A673 (cell line): ENCODE results near the gene ZER1. TPM values are rescaled to one million over a fixed set of nuclear protein-coding genes. Genes with fewer than 3 reads are reported as not detected.
A peak's percentile ranks its signal among the peaks of the same experiment; 100 is the strongest.

Experiments
- BruUV-seq: library from RNA; stranded (reverse); fragments of 400-500 nt; replicated peaks from 2 replicates; lab custom pipeline; 2021; lab: Mats Ljungman, UMichigan
- CTCF ChIA-PET: fragments of 300-600 bp; sonication (Branson Sonifier 250); formaldehyde crosslinking; loops from one replicate; lab custom pipeline; 2022; ENCODE audit warnings: antibody characterized with exemption; lab: Charles Lee
- POLR2A ChIA-PET: fragments of 300-600 bp; sonication (Branson Sonifier 250); formaldehyde crosslinking; loops from one replicate; lab custom pipeline; 2022; ENCODE audit warnings: antibody characterized with exemption; ENCODE audit not compliant: low non-redundant PET; lab: Charles Lee
- DNase-seq: peaks from one replicate; pipeline ENCODE4 v3.0.0-alpha.2; 2015; ENCODE audit warnings: low spot score
- H3K27ac ChIP-seq: fragments of 200-600 bp; sonication (generic); 2 replicates; pipeline ENCODE4 v1.5.1; 2016; ENCODE audit warnings: mixed run types, low read depth, mild to moderate bottlenecking, mixed read lengths, antibody characterized with exemption, low read length; ENCODE audit not compliant: poor library complexity, severe bottlenecking
- H3K27me3 ChIP-seq: fragments of 200-600 bp; sonication (generic); replicated peaks from 2 replicates; pipeline ENCODE4 v1.6.1; 2017; ENCODE audit warnings: mixed run types, low read depth, mild to moderate bottlenecking, mixed read lengths, antibody characterized with exemption, low read length; ENCODE audit not compliant: insufficient read depth, poor library complexity
- H3K36me3 ChIP-seq: fragments of 200-600 bp; sonication (generic); 2 replicates; pipeline ENCODE4 v1.6.1; 2016; ENCODE audit warnings: mixed run types, mild to moderate bottlenecking, mixed read lengths, antibody characterized with exemption, low read length; ENCODE audit not compliant: insufficient read depth, poor library complexity, severe bottlenecking
- H3K4me1 ChIP-seq: fragments of 200-600 bp; sonication (generic); 2 replicates; pipeline ENCODE4 v1.6.1; 2017; ENCODE audit warnings: mixed run types, mild to moderate bottlenecking, mixed read lengths, antibody characterized with exemption, low read length; ENCODE audit not compliant: insufficient read depth, poor library complexity, severe bottlenecking
- H3K4me3 ChIP-seq: fragments of 200-600 bp; sonication (generic); 2 replicates; pipeline ENCODE4 v1.5.1; 2016; ENCODE audit warnings: low read depth, mixed run types, mild to moderate bottlenecking, mixed read lengths, low read length; ENCODE audit not compliant: poor library complexity, severe bottlenecking
- H3K9me3 ChIP-seq: fragments of 200-600 bp; sonication (generic); 2 replicates; pipeline ENCODE4 v1.6.1; 2016; ENCODE audit warnings: mixed run types, low read depth, mild to moderate bottlenecking, mixed read lengths, antibody characterized with exemption, low read length; ENCODE audit not compliant: poor library complexity, severe bottlenecking
- EZH2 ChIP-seq: fragments of 200-600 bp; sonication (generic); IDR thresholded peaks from 2 replicates; pipeline ENCODE4 v1.6.1; 2017; ENCODE audit warnings: borderline replicate concordance, low read depth, mild to moderate bottlenecking, mixed read lengths, antibody characterized with exemption, low read length; ENCODE audit not compliant: poor library complexity, severe bottlenecking
- intact Hi-C: fragments of 100-400 bp; cut with micrococcal nuclease; formaldehyde crosslinking; loops from one replicate; pipeline ENCODE4 v1.10.0; 2022; ENCODE audit not compliant: unreplicated experiment
- total RNA-seq: library from RNA; stranded (reverse); gene quantifications from 2 replicates; pipeline ENCODE4 v1.2.3, GENCODE V29; 2021
- TF ChIP-seq, protein P1 (sequence below): fragments of 300-800, 200-600 bp; sonication (generic); conservative IDR thresholded peaks from 2 replicates; pipeline ENCODE4 v1.5.1; 2017; ENCODE audit warnings: low read depth, mild to moderate bottlenecking, antibody characterized with exemption, low read length, moderate library complexity, mixed read lengths

ZER1 gene
- total RNA-seq, 1 experiment from 2014 or later = 12.9 TPM

- no peak for DNase-seq
- Histone ChIP-seq H3K27me3 (no peaks in the 10 kb centered on the region), H3K9me3 (no peaks in the 10 kb centered on the region), H3K27ac (peak overlapping the region; percentile 55), H3K36me3 (peaks cover 6% of the 10 kb centered on the region), H3K4me3 (peak overlapping the region; percentile 66), H3K4me1 (peaks cover 19% of the 10 kb centered on the region)
- BruUV-seq = TSS peak; percentile 44
- ChIA-PET CTCF (interaction anchor here (1.3 kb wide), 1 partner anchor 21 kb away, joined by 5 read pairs; the partner anchor contains the start of gene PKN3), POLR2A (no interaction called here)
- TF ChIP-seq, protein P1, sequence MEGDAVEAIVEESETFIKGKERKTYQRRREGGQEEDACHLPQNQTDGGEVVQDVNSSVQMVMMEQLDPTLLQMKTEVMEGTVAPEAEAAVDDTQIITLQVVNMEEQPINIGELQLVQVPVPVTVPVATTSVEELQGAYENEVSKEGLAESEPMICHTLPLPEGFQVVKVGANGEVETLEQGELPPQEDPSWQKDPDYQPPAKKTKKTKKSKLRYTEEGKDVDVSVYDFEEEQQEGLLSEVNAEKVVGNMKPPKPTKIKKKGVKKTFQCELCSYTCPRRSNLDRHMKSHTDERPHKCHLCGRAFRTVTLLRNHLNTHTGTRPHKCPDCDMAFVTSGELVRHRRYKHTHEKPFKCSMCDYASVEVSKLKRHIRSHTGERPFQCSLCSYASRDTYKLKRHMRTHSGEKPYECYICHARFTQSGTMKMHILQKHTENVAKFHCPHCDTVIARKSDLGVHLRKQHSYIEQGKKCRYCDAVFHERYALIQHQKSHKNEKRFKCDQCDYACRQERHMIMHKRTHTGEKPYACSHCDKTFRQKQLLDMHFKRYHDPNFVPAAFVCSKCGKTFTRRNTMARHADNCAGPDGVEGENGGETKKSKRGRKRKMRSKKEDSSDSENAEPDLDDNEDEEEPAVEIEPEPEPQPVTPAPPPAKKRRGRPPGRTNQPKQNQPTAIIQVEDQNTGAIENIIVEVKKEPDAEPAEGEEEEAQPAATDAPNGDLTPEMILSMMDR = no peak
- TF ChIP-seq EZH2 = no peak
- intact Hi-C loops = no loop called here
Observed at GRCh38 chr9:128723352-128723865, 48.3 kb downstream of the ZER1 start.

- POLR2A ChIA-PET = no interaction called here
- no TSS peak for BruUV-seq
- H3K27me3 ChIP-seq = no peaks in the 10 kb centered on the region
- no peak for DNase-seq
- no peak for TF ChIP-seq EZH2
- TF ChIP-seq, protein P1 = no peak
- CTCF ChIA-PET = interaction anchor here (0.5 kb wide), 1 partner anchor 38 kb away, joined by 3 read pairs; no protein-coding TSS in a partner anchor
- peaks cover 6% of the 10 kb centered on the region for H3K36me3 ChIP-seq
- intact Hi-C loops = no loop called here
- no peaks in the 10 kb centered on the region for H3K9me3 ChIP-seq
- peak overlapping the region; percentile 66 for H3K4me3 ChIP-seq
- H3K4me1 ChIP-seq = peaks cover 19% of the 10 kb centered on the region
- H3K27ac ChIP-seq = peak overlapping the region; percentile 55
Observed at GRCh38 chr9:128722380-128723351, 49.1 kb downstream of the ZER1 start.

DNA sequence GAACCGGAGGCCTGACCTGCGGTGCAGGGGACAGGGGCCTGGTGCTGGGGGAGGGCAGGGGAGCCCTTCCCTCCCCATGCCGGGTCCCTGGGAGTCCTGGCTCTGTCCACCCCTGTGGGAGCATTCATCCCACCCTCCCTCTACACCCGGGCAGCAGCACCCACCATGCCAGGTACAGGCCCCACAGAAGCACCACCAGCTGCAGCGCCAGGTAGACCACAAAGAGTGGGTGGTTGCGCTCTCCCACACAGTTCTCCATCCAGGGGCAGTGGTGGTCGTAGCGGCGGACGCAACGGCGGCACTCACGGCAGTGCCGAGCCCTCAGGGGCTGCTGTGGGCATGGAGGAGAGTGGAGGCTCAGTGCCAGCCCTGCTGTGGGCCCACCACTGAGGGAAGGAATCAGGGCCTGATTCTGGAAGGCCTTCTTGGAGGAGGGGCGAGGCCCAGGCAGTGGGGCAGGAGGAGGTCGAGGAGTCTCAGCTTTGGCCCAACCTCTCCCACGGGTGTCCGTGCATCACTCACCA, 50.2 kb downstream of the ZER1 start:
- CTCF ChIA-PET = no interaction called here
- Histone ChIP-seq H3K27me3 (no peaks in the 10 kb centered on the region), H3K36me3 (peaks cover 6% of the 10 kb centered on the region), H3K27ac (no peak overlapping the region), H3K4me1 (peaks cover 19% of the 10 kb centered on the region), H3K4me3 (no peak overlapping the region), H3K9me3 (no peaks in the 10 kb centered on the region)
- intact Hi-C loops = no loop called here
- POLR2A ChIA-PET = no interaction called here
- no peak for TF ChIP-seq EZH2
- TF ChIP-seq, protein P1 = no peak
- no peak for DNase-seq
- no TSS peak for BruUV-seq
